ENCODE data around the gene MYO6.

MYO6 gene

DNA sequence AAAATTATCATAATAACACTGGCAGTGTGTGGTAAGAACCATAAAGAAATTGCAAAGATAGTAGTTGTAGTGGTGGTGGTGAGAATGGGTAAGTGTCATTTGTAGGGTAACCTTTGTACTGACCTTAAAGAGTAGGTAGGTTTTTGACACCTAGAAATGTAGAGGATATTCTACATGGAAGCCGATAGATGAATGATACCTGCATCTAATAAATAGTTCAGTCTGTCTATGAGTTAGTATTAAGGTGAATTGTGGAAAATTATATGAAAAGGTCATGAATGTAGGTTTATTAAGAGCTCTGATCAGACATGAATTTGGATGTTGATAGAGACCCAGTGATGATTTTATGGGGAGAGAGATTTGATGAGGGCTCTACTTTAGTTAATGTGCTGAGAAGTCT lies 78.1 kb downstream of the MYO6 start:
- DNase-seq (ENCODE audit: low spot score), result no peak

DNA sequence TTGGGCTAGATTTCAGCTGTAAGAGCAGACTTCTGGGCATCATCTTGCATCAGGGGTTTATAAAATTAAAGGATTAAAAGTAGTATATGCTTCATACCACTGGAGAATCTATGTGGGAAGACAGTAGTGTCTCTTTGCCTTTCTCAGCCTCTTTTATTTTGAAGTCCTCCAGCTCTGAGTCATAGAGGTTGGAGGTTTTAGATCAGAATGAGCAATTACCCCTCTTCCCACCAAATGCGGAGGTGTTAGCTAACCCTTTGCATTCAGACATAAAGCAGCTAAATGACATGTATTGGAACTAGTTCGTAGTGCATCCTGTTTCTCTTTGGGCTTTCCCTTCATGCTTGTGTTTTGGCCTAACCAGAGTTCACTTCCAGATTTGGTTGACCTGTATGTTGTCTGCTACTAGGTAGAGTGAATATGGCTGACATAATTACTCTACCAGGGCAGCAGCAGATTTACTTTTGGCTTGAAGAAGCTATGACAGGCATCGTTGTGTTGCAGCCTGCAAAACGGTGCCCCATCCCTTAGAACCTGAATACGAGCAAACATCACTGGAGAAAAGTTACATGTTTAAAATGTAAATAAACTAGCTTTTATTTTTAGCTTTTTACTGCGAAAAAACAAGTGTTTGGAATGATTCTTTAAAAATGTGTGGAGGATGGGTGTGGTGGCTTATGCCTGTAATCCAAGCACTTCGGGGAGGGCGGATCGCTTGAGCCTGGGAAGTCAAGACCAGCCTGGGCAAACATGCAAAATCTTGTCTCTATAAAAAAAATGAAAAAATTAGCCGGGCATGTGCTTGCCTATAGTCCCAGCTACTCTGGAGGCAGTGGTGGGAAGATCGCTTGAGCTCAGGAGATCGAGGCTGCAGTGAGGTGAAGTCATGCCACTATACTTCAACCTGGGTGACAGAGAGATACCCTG lies 82.2 kb downstream of the MYO6 start:
- DNase-seq (ENCODE audit: low spot score), result no peak

DNA sequence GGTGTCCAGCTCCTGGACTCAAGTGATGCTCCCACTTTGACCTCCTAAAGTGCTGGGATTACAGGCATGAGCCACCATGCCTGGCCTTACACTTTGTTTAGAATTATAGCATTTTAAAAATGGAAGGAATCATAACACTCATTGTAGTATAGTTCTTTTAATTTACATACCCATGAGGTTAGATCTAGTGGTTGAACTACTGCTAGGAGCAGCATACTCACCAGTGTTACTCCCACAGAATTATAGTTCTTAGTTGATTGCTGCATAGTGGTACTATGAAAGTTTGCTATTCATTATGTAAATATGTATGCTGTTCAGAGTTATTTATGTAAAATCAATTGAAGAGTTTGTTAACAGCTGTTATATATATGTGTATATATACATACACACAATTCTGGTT lies 85.4 kb downstream of the MYO6 start:
- DNase-seq (ENCODE audit: low spot score), result no peak

DNA sequence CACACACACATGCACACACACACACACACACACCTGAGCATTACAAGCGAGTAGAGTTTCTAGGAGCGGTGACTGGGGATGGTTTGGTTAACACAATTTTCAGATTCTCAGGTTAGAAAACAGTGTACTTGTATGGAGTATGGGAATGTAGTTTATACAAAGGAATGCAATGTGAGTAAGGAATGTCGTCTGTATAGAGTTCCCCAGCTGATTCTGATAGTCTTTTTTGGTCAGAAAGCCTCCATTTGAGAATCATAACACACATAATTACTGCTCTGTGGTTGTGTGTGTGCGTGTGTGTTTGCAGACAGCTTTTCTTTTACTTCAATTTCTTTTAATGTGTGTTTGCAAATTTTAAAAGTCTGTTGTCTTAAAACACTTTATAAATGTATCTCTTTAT lies 93.2 kb downstream of the MYO6 start:
- DNase-seq (ENCODE audit: low spot score), result no peak

DNA sequence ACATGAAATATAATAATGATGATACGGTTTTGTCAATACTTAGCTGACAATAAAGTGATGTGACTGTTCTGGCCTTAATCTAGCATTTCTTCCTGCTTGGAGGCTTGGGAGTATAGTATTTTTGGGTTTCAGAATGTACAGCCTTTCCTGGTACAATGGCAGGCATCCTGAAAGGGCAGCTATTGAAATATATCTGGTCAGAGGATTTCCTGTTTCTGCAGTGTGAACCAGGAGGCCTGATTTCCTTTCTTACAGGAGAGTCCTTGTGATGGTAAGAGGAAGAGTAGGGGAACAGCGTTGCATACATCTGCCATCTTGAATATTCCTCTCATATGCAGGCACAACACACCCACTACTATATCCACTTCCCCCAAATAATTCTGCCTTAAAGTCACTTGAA lies 93.7 kb downstream of the MYO6 start:
- DNase-seq (ENCODE audit: low spot score), result no peak

DNA sequence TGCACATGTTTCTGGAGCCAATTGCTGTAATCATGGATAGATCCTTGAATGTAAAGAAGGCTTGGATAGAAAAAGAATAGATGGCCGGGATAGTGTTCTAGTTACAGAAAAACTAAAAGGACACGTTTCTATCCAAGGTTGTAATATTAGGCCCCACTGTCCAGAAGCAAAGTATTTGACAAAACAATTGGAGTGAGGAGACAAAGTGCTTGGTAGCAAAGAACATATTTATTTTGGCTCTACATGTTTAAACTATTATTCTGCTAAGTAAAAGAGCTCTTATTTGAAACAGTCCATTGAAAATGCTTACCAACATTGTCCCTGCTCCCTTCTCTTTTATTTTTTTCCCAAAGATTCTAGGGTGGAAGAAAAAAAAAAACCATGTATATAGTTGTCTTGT lies 94.4 kb downstream of the MYO6 start:
- DNase-seq (ENCODE audit: low spot score), result no peak

DNA sequence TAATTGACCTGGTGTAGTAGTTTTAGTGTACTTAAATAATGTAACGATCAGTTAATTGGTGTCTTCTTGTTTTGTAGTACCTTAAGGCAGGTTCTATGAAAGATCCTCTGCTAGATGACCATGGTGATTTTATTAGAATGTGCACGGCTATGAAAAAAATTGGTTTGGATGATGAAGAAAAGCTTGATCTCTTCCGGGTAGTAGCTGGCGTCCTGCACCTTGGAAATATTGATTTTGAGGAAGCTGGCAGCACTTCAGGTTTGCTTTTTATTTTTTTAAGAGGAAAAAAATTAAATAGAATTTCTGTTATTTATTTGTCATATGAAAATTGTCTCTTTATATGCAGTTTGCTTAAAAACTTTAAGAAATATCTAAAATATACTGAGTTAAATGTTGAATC lies 99.2 kb downstream of the MYO6 start:
- no peak for DNase-seq (ENCODE audit: low spot score)

DNA sequence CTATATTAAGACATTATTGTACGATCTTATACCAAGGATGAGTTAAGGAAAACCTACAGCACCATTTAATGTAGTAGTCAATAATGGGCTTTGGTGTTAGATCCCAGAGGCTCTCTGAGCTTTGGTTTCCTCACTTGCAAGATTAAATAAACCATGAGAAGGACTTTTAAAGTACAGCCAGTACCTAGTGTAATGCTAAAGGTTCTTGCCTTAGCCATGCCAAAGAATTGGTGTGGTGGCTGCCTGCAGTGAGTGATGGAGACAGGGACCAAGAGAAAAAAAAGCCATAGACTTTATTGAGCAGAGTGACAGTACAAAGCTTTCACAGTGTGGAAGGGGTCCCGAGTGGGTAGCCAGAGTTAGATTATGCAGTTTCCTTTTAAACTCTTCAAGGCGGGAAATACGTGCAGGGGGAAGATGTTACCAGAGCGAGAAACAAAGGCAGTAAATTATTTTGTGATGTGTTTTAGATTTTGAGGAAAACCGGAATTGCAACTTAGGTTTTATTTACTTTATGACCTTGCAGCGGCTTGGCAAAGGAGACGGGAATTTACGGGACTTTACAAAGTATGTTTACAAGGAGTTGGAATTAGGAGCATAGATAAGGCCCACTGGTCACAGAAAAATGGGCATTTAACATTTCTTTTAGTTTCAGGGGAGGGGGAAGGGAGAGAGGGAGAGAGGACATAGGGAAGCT lies 100.4 kb downstream of the MYO6 start:
- DNase-seq (ENCODE audit: low spot score), result no peak

DNA sequence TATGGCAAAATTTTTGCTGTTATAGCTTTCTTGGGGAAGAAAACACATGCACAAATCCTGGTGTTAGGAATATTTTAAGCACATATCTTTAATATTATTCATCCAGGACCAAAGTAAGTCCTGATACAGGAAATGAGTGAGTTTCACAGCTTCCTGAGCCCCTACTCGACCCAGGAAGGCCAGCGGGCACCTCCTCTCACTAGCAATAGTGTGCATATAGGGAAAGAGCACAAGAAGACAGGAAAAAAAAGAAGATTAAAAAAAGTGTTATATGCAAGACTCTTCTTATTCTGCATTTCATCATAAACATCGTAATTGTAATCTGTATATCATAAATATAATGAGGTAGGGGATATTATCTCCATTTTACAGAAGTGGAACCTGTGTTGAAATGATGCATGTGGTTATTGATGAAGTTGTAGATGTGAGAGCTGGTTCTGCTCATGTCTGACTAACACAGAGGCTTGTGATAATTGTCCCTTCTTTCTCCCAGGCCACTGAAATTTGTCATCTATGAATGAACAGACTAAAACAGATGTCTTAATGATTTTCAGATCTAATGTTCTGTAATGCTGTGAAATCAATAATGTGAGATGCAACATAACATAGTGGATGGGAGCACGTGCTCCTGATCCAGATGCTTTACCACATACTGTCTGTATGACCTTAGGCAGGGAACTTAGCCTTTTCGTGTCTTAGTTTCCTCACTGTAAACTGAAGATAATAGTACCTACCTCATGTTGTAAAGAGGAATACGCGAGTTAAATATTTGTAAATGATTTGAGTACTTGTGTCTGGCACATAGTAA lies 101.2 kb downstream of the MYO6 start:
- no peak for DNase-seq (ENCODE audit: low spot score)

DNA sequence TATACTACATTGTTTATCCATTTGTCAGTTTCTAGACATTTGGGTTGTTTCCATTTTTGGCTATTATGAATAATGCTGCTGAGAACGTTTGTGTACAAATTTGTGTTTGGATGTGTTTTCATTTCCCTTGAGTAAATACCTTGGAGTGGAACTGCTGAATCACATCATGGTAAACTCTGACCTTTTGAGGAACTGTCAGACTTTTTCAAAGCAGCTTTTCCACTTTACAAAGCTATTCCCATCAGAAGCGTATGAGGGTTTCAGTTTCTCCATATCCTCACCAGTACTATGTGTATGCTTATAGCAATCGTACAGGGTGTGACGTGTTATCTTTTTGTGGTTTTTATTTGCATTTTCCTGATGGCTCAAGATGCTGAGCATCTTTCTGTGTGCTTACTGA lies 103.7 kb downstream of the MYO6 start:
- DNase-seq (ENCODE audit: low spot score), result no peak

DNA sequence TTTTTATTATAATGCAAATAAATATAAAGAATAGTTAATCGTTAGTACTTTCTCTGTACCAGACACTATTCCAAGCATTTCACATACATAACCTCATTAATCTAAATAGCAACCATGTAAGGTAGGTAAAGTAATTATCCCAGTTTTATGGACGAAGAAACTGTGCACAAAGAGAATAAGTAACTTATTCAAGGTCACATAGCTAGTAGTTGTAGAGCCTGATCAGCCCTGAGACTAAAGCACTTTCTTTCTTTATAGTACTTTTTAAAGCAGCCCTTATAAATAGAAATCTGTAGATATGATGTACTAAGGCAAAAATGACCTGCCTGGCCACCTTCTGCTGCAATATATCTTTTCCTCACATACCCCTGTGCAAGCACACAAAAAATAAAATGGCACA lies 104.8 kb downstream of the MYO6 start:
- DNase-seq (ENCODE audit: low spot score), result no peak

DNA sequence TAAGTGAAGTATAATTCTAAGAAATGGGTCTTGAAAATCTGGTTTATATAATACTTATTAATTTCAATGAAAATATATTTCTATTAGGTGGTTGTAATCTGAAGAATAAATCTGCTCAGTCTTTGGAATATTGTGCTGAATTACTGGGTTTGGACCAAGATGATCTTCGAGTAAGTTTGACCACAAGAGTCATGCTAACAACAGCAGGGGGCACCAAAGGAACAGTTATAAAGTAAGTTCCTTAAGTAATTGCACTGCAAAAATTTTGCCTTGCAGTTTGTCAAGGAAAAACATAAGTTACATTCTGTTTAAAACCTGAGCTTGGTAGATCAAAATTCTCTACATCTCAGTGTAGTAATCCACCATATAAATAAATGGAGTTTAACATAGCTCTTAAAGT lies 106.0 kb downstream of the MYO6 start:
- DNase-seq (ENCODE audit: low spot score), result peak; percentile 73

DNA sequence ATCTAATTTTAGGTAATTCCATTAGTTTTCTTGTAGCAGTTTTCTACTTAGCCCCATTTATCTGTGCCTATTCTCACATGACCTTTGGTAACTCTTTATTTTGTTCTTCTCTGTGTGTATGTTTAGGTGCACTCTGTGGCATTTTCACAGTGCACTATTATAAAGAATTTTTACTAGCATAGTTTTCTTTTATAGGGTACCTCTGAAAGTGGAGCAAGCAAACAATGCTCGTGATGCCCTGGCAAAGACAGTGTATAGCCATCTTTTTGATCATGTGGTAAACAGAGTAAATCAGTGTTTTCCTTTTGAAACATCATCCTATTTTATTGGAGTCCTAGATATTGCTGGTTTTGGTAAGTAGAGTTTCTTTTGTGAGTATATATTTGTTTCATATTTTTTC lies 107.9 kb downstream of the MYO6 start:
- DNase-seq (ENCODE audit: low spot score), result no peak

DNA sequence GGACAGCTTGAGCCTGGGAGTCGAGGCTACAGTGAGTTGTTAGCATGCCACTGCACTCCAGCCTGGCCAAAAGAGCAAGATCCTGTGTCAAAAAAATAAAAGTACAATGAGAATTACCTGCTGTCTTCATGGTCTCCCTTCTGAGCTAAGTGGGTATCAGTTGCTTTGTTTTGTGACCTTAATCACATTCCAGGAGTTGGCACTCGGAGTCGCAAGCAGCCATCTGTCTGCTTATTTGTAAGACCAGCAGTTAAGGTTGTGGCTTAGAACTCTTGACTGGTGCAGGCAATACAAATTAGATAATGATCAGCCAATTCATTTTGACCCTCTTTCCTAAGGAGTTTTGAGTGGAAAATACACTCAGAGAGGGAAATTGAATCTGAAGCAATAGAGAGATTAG lies 114.0 kb downstream of the MYO6 start:
- no peak for DNase-seq (ENCODE audit: low spot score)

DNA sequence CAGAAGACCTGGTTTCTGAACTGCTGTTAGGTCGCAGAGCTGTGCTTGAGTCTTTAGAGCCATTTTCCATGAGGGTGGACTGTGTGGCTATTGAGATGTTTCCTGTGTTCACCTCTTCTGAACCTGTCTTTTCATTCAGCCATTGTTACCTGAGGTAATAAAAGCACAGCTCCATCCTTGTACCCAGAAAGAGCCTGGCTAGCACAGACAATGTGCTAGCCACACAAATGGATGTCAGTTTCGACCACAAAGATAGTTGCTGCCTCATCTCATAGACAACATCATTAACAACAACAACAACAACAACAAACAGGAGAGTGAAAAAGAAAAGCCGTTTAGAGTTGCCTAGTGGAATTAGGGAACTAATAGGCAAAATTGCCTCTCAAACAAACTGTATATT lies 114.7 kb downstream of the MYO6 start:
- DNase-seq (ENCODE audit: low spot score), result no peak

DNA sequence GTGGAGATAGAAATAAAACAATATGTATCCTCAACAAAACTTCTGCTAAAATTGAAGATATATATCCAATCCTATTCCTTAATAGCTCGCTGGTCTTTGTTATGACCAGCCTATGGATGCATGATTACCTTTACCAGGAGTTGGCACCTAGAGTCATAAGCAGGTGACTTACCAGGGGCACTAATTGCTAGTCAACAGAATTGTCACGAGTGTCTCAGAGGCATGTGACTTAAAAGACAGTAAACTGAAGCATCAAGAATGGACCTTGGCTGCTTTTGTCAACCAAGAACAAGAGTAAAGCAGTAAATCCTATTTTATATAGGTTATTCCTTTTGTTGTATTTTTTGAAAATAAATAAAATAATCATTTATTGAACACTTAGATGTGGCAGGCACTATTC lies 115.4 kb downstream of the MYO6 start:
- DNase-seq (ENCODE audit: low spot score), result no peak

DNA sequence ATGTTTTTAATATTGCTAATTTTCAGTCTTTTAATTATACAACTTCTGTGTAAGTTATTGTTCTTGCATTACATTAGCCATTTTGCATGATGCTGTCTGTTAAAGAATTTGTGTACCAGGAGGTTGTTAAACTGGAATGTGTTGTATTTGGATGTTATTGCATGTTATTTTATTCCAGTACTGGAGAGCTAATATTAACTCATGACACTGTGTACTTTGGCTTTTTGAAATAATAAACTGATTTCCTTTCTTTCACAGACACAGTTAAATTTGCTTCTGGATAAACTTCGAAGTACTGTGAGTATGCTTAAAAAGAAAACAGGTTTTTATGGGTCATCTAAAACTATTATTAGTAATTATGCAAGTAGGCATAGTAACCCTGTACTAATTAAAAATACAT lies 121.3 kb downstream of the MYO6 start:
- DNase-seq (ENCODE audit: low spot score), result no peak

DNA sequence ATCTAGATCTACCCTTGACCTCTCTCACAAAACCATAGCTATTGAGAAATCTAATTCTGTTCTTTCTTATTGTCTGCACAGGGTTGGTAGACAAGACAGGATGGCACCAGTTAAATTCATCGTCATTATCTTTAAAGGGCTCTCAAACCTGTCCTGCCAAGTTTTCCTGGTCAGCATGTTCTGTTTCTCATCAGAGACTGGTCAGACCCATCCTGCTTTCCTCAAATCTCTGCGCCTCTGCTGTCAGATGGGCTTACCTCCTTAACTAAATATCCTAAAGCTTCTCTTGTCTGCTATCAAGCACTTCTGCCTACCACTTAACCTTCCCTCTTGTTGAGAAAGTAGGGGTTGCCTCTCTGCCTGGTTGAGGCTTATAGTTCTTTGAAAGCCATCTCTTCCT lies 125.2 kb downstream of the MYO6 start:
- DNase-seq (ENCODE audit: low spot score), result no peak

DNA sequence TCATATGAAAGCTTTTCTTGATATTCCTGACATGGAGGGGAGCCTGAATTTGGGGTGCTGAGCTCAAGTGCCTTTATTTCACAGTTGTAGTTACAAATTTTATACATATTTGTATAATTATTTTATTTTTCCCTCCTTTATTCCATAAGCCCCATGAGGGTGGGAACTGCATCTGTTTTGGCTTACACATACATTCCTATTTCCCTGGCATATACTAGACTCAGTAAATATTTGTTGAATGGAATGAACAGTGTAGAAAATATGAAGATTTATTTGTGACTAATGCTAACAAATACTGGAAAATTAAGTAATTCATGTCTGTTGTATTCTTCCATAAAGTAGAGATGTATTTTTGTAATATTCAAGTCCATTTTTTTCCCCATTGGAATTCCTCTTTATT lies 127.1 kb downstream of the MYO6 start:
- no peak for DNase-seq (ENCODE audit: low spot score)

DNA sequence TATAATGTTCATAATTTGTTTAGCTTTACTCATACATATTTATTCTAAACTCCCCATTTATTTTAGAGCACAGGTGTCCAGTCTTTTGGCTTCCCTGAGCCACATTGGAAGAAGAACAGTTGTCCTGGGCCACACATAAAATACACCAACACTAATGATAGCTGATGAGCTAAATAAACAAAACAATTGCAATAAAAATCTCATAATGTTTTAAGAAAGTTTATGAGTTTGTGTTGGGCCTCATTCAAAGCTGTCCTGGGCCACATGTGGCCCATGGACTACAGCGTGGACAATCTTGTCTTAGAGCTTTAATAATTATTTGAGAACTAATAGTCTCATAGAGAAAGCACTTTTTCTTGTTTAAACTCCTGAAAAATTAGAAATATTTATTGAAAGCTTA lies 131.3 kb downstream of the MYO6 start:
- DNase-seq (ENCODE audit: low spot score), result no peak

DNA sequence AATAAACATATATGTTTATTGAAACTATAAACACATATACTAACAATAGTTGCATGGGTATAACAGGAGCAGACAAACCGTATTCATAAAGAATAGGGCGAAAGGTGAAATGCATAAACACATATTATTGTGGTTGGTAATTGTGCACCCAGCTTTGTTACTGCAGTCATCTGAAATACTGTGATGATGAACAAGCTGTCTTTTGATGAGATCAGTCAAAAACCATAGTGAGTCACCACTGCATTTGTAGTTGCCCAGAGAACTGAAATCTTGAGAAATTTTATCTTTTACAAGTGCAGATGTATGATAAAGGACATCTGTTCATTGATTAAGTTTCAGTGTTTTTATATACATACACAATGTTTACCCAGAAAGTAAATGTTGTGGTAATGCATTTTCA lies 133.7 kb downstream of the MYO6 start:
- DNase-seq (ENCODE audit: low spot score), result no peak

DNA sequence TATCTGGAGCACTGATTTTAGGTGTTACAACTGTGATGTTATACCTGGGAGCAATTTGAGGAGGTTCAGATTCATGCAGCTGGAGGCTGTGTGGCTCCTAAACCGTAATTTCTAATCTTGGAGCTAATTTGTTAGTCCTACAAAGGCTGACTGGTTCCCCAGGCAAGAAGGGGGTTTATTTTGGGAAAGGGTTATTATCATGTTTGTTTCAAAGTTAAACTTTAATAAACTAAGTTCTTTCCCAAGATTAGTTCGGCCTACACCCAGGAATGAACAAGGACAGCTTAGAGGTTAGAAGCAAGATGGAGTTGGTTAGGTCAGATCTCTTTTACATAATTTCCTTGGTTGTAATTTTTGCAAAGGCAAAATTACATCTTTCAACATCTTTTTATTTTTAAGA lies 135.8 kb downstream of the MYO6 start:
- no peak for DNase-seq (ENCODE audit: low spot score)

DNA sequence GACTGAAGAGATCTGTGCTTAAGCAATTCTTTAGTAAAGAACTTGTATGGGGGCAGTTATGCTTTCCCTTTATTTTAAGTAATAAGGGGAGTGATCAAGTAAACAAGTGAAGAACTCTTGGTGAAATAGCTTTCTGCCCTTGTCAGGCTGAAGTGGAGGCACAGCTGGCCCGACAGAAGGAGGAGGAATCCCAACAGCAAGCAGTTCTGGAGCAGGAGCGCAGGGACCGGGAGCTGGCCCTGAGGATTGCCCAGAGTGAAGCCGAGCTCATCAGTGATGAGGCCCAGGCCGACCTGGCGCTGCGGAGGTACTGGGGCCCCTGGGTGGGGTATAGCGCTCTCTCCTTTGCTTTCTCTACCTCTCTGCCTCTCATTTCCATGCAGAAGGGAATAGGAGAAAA lies 143.3 kb downstream of the MYO6 start:
- DNase-seq (ENCODE audit: low spot score), result no peak
